BJ (cell line): ENCODE measurements around the gene LRRN4. TPM values are rescaled to one million over a fixed set of nuclear protein-coding genes. Genes with fewer than 3 reads are reported as not detected.

ENCODE experiments used
- CTCF ChIA-PET: fragments of 350-600 bp; formaldehyde crosslinking; extraction: SDS; loops from one replicate; lab custom pipeline; 2021; ENCODE audit warnings: antibody characterized with exemption, inconsistent platforms; lab: Yijun Ruan, JAX
- POLR2A ChIA-PET: fragments of 300-600 bp; sonication (Branson Sonifier 250); formaldehyde crosslinking; extraction: SDS; loops from one replicate; lab custom pipeline; 2021; ENCODE audit warnings: antibody characterized with exemption; lab: Charles Lee
- DNase-seq: peaks from one replicate; pipeline ENCODE4 v3.0.0-alpha.2; 2011; ENCODE audit warnings: low read depth
- H3K27me3 ChIP-seq: 2 replicates; pipeline ENCODE4 v1.6.0; 2011; ENCODE audit warnings: low read length; ENCODE audit not compliant: control insufficient read depth, insufficient read depth
- H3K36me3 ChIP-seq: 2 replicates; pipeline ENCODE4 v1.5.1; 2011; ENCODE audit warnings: low read length; ENCODE audit not compliant: control insufficient read depth, insufficient read depth
- H3K4me3 ChIP-seq: 2 replicates; pipeline ENCODE4 v1.5.1; 2011; ENCODE audit warnings: low read depth, mild to moderate bottlenecking, control low read depth, low read length
- polyA plus RNA-seq: library from polyadenylated mRNA; depleted of rRNA; stranded (reverse); fragments of >200 nt; gene quantifications from 2 replicates; pipeline ENCODE4 v1.2.3, GENCODE V29; 2011
- TF ChIP-seq, protein P1 (sequence below): IDR thresholded peaks from 2 replicates; pipeline ENCODE4 v1.5.1; 2011; ENCODE audit warnings: low read depth, mild to moderate bottlenecking, control low read depth, inconsistent platforms, low read length, moderate library complexity; ENCODE audit not compliant: insufficient read depth

Gene LRRN4
- polyA plus RNA-seq, 1 experiment, result 0.06 TPM

DNA sequence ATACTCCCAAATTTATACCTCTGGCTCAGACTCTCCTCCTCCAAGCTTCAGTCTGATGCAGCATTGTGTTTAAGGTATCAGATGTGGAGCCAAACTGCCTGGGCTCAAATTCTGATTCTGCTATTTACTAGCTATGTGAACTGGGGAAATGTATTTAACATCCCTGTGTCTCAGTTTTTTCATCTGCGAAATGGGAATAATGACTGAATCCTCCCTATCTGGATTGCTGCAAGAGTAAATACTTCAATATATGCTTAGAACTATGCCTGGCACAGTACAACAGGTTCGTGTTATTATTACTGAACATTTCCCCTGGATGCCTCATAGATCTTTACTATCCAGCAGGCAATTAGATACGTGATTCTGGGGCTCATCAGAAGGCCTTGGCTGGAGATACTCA lies 5.5 kb downstream of the LRRN4 start:
- H3K36me3 ChIP-seq, result no peaks in the 10 kb centered on the region
- ChIA-PET CTCF (no interaction called here), POLR2A (no interaction called here)
- no peak for DNase-seq
- no peak overlapping the region for H3K4me3 ChIP-seq
- TF ChIP-seq, protein P1, sequence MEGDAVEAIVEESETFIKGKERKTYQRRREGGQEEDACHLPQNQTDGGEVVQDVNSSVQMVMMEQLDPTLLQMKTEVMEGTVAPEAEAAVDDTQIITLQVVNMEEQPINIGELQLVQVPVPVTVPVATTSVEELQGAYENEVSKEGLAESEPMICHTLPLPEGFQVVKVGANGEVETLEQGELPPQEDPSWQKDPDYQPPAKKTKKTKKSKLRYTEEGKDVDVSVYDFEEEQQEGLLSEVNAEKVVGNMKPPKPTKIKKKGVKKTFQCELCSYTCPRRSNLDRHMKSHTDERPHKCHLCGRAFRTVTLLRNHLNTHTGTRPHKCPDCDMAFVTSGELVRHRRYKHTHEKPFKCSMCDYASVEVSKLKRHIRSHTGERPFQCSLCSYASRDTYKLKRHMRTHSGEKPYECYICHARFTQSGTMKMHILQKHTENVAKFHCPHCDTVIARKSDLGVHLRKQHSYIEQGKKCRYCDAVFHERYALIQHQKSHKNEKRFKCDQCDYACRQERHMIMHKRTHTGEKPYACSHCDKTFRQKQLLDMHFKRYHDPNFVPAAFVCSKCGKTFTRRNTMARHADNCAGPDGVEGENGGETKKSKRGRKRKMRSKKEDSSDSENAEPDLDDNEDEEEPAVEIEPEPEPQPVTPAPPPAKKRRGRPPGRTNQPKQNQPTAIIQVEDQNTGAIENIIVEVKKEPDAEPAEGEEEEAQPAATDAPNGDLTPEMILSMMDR, result no peak
- peaks cover 2% of the 10 kb centered on the region; the same call in 1 of the 2 replicates for H3K27me3 ChIP-seq

DNA sequence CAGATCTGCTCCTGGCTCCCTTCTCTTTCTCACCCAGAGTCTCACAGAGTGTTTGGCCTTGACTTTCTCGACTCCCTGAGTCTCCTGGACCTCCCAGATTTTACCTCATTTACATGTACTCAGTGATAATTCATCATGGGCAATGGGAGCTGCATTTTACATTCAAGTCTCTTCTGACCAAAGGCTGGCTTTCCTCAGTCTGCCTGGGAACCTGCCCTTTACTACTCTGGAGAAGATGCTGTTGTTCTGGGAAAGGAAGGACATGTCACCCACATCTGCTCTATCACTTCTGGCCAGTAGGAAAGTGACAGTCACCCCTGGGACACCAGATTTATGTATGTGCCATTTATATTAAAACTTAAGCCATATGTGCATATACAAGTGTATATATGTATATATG lies 7.4 kb downstream of the LRRN4 start:
- no peaks in the 10 kb centered on the region for H3K27me3 ChIP-seq
- ChIA-PET POLR2A (no interaction called here), CTCF (no interaction called here)
- H3K4me3 ChIP-seq, result no peak overlapping the region
- TF ChIP-seq, protein P1, result no peak
- DNase-seq, result no peak
- peaks cover 7% of the 10 kb centered on the region for H3K36me3 ChIP-seq

DNA sequence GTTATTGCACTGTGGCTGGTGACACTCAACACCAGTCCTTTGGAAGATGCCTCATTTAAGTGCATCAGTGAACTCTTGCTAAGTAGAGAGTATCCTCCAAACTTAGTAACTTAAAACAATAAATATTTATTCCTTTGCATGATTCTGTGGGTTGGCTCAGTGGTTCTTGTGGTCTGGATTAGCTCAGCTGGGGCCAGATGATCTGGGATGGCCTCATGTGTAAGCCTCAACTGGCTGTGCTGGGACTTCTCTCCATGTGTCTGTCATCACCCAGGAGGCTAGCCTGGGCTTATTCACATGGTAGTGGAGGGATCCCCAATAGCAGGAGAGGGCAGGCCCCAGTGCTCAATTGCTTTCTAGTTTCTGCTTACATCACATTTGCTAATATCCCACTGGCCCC lies 8.3 kb downstream of the LRRN4 start:
- TF ChIP-seq, protein P1, result no peak
- CTCF ChIA-PET, result no interaction called here
- peaks cover 12% of the 10 kb centered on the region for H3K36me3 ChIP-seq
- POLR2A ChIA-PET, result no interaction called here
- no peak for DNase-seq
- H3K4me3 ChIP-seq, result no peak overlapping the region
- H3K27me3 ChIP-seq, result no peaks in the 10 kb centered on the region

DNA sequence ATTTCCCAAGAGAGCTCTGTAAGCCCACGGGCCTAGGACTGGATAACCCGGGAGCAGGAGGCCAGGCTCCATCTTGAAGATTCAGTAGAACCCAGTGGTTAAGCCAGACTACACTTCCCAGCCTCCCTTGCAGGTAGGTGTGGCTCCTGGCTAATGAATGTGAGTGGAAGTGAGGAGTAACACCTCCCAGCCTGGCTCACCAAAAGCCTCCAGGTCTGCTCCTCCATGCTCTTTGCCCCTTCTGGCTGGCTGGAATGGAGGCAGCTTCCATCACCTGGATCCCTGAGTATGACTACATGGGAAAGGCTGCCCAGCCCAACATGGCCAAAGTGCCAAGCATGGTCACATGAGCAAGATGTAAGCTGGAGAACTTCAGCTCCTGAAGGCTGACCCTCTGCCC lies 9.7 kb downstream of the LRRN4 start:
- no peaks in the 10 kb centered on the region for H3K27me3 ChIP-seq
- ChIA-PET CTCF (no interaction called here), POLR2A (no interaction called here)
- no peak overlapping the region for H3K4me3 ChIP-seq
- peaks cover 14% of the 10 kb centered on the region for H3K36me3 ChIP-seq
- no peak for DNase-seq
- TF ChIP-seq, protein P1, result no peak

- H3K4me3 ChIP-seq, result no peak overlapping the region
- no peaks in the 10 kb centered on the region for H3K27me3 ChIP-seq
- TF ChIP-seq, protein P1, result no peak
- peaks cover 16% of the 10 kb centered on the region for H3K36me3 ChIP-seq
- CTCF ChIA-PET, result no interaction called here
- no peak for DNase-seq
- POLR2A ChIA-PET, result no interaction called here
Observed at GRCh38 chr20:6041808-6042265, 12.0 kb downstream of the LRRN4 start.
